H1 (cell line): ENCODE results near the gene NGEF. TPM values are rescaled to one million over a fixed set of nuclear protein-coding genes. Genes with fewer than 3 reads are reported as not detected.

Experiments
- CTCF ChIA-PET: fragments of 300-600 bp; sonication (Branson Sonifier 250); formaldehyde crosslinking; loops from one replicate; lab custom pipeline; 2021; ENCODE audit not compliant: partially characterized antibody; lab: Charles Lee
- POLR2A ChIA-PET: fragments of 300-600 bp; sonication (Branson Sonifier 250); formaldehyde crosslinking; loops from one replicate; lab custom pipeline; 2021; ENCODE audit warnings: inconsistent platforms; ENCODE audit not compliant: partially characterized antibody; lab: Charles Lee
- DNase-seq, 2 experiments: peaks; one replicate each; pipeline versions ENCODE4 v3.0.0 to v3.0.0-alpha.2; 2010 to 2022; ENCODE audit warnings: low spot score in 2 of 2, low read depth in 1 of 2, mixed read lengths in 1 of 2
- FAIRE-seq: peaks from 2 replicates; lab custom pipeline; 2011; peaks lifted over from hg19 to GRCh38; lab: Jason Lieb, UNC
- H2AFZ ChIP-seq: 2 replicates; pipeline ENCODE4 v1.8.1; 2012; ENCODE audit warnings: low read length, inconsistent platforms
- H2AK5ac ChIP-seq: 2 replicates; pipeline ENCODE4 v1.6.1; 2013; ENCODE audit warnings: low read depth, low read length
- H2BK120ac ChIP-seq: replicated peaks from 2 replicates; pipeline ENCODE3; 2013; ENCODE audit warnings: low read depth, low read length, inconsistent platforms
- H2BK12ac ChIP-seq: 2 replicates; pipeline ENCODE4 v1.6.1; 2013; ENCODE audit warnings: low read depth, low read length
- H2BK15ac ChIP-seq: 2 replicates; pipeline ENCODE4 v1.6.1; 2013; ENCODE audit warnings: low read length
- H2BK20ac ChIP-seq: 2 replicates; pipeline ENCODE4 v1.6.1; 2013; ENCODE audit warnings: low read length
- H2BK5ac ChIP-seq: 2 replicates; pipeline ENCODE4 v1.6.1; 2013; ENCODE audit warnings: low read depth, low read length
- H3K14ac ChIP-seq: 2 replicates; pipeline ENCODE4 v1.6.1; 2013; ENCODE audit warnings: inconsistent platforms; ENCODE audit not compliant: insufficient read length
- H3K18ac ChIP-seq: 2 replicates; pipeline ENCODE4 v1.6.1; 2013; ENCODE audit warnings: low read length; ENCODE audit errors: extremely low read depth
- H3K23ac ChIP-seq: 2 replicates; pipeline ENCODE4 v1.6.1; 2013; ENCODE audit warnings: inconsistent platforms; ENCODE audit not compliant: insufficient read length
- H3K23me2 ChIP-seq: 2 replicates; pipeline ENCODE4 v1.6.1; 2013; ENCODE audit warnings: low read depth, low read length
- H3K27ac ChIP-seq: 2 replicates; pipeline ENCODE4 v1.6.1; 2011; ENCODE audit warnings: low read depth, low read length, inconsistent platforms
- H3K27me3 ChIP-seq, 4 experiments: replicated peaks in 1 of 4; 1 replicate in 1 of 4; 2 replicates in 3 of 4; pipeline versions ENCODE4 v1.6.1 to v1.8.1; 2011 to 2013; ENCODE audit warnings: low read length in 3 of 4, mild to moderate bottlenecking in 3 of 4, inconsistent platforms in 2 of 4, mixed read lengths in 2 of 4, moderate library complexity in 1 of 4; ENCODE audit not compliant: control insufficient read depth in 3 of 4, insufficient read depth in 3 of 4; ENCODE audit errors: extremely low read depth in 1 of 4
- H3K36me3 ChIP-seq, 4 experiments: 2 replicates each; pipeline versions ENCODE4 v1.6.1 to v1.8.1; 2011 to 2013; ENCODE audit warnings: mild to moderate bottlenecking in 4 of 4, low read length in 3 of 4, moderate library complexity in 2 of 4, control low read depth in 1 of 4, inconsistent platforms in 1 of 4; ENCODE audit not compliant: insufficient read depth in 4 of 4, control insufficient read depth in 2 of 4
- H3K4ac ChIP-seq: replicated peaks from 2 replicates; pipeline ENCODE3; 2013; ENCODE audit warnings: low read length, low read depth, mixed read lengths, inconsistent platforms; ENCODE audit not compliant: insufficient read length
- H3K4me1 ChIP-seq, 4 experiments: replicated peaks in 1 of 4; 1 replicate in 1 of 4; 2 replicates in 3 of 4; pipeline versions ENCODE4 v1.6.1 to v1.8.1; 2011 to 2013; ENCODE audit warnings: low read length in 3 of 4, inconsistent platforms in 2 of 4, mixed read lengths in 1 of 4; ENCODE audit not compliant: insufficient read depth in 4 of 4, control insufficient read depth in 3 of 4
- H3K4me2 ChIP-seq, 2 experiments: 2 replicates each; pipeline versions ENCODE4 v1.6.1 to v1.8.1; 2011 to 2013; ENCODE audit warnings: low read depth in 2 of 2, low read length in 2 of 2, control low read depth in 1 of 2, inconsistent platforms in 1 of 2, mild to moderate bottlenecking in 1 of 2; ENCODE audit not compliant: insufficient read depth in 1 of 2
- H3K4me3 ChIP-seq, 4 experiments: fragments of 200-600, 300-600 bp in 1 of 4; sonication (generic), shearing (Covaris generic), sonication (Bioruptor Twin) in 1 of 4; 2 replicates each; pipeline versions ENCODE4 v1.5.1 to v1.8.1; 2011 to 2016; ENCODE audit warnings: low read length in 4 of 4, low read depth in 3 of 4, control low read depth in 2 of 4, inconsistent platforms in 2 of 4, mild to moderate bottlenecking in 2 of 4, mixed read lengths in 1 of 4, moderate library complexity in 1 of 4; ENCODE audit not compliant: insufficient read depth in 2 of 4; ENCODE audit errors: extremely low read depth in 1 of 4
- H3K56ac ChIP-seq: replicated peaks from 2 replicates; pipeline ENCODE3; 2013; ENCODE audit warnings: low read depth, mild to moderate bottlenecking, mixed read lengths, low read length, inconsistent platforms; ENCODE audit not compliant: insufficient read length
- H3K79me1 ChIP-seq: 2 replicates; pipeline ENCODE4 v1.6.1; 2013; ENCODE audit warnings: low read depth, low read length, control low read depth
- H3K79me2 ChIP-seq, 2 experiments: 2 replicates each; pipeline versions ENCODE4 v1.6.1 to v1.8.1; 2012 to 2013; ENCODE audit warnings: low read length in 2 of 2, mild to moderate bottlenecking in 2 of 2, inconsistent platforms in 1 of 2; ENCODE audit not compliant: insufficient read depth in 2 of 2, control insufficient read depth in 1 of 2
- H3K9ac ChIP-seq, 4 experiments: replicated peaks in 1 of 4; 1 replicate in 1 of 4; 2 replicates in 3 of 4; pipeline versions ENCODE4 v1.6.1 to v1.8.1; 2011 to 2013; ENCODE audit warnings: low read depth in 3 of 4, low read length in 3 of 4, control low read depth in 2 of 4, mild to moderate bottlenecking in 2 of 4, moderate library complexity in 2 of 4, inconsistent platforms in 1 of 4; ENCODE audit errors: extremely low read depth in 1 of 4
- H3K9me3 ChIP-seq, 2 experiments: 2 replicates each; pipeline versions ENCODE4 v1.6.1 to v1.8.1; 2012 to 2013; ENCODE audit warnings: mild to moderate bottlenecking in 2 of 2, moderate library complexity in 2 of 2, control low read depth in 1 of 2, inconsistent platforms in 1 of 2, low read depth in 1 of 2, low read length in 1 of 2, mixed read lengths in 1 of 2; ENCODE audit not compliant: insufficient read depth in 2 of 2
- H4K20me1 ChIP-seq, 2 experiments: replicated peaks in 1 of 2; 2 replicates each; pipeline versions ENCODE3 to v1.8.1; 2011 to 2013; ENCODE audit warnings: inconsistent platforms in 2 of 2, low read length in 2 of 2, mild to moderate bottlenecking in 1 of 2; ENCODE audit not compliant: insufficient read depth in 2 of 2, control insufficient read depth in 1 of 2
- H4K5ac ChIP-seq: 2 replicates; pipeline ENCODE4 v1.6.1; 2013; ENCODE audit warnings: low read length, low read depth, mixed read lengths, inconsistent platforms; ENCODE audit not compliant: insufficient read length
- H4K8ac ChIP-seq: 2 replicates; pipeline ENCODE4 v1.8.0; 2013; ENCODE audit warnings: mild to moderate bottlenecking, moderate library complexity, low read length, inconsistent platforms; ENCODE audit not compliant: insufficient read depth; ENCODE audit errors: extremely low read depth
- H4K91ac ChIP-seq: replicated peaks from 2 replicates; pipeline ENCODE3; 2013; ENCODE audit warnings: low read length, mixed read lengths, inconsistent platforms; ENCODE audit not compliant: insufficient read length
- BCL11A ChIP-seq, 2 experiments: IDR thresholded peaks; one replicate each; pipeline ENCODE4 v1.6.1; 2011; ENCODE audit warnings: low read depth in 2 of 2, low read length in 2 of 2, mild to moderate bottlenecking in 2 of 2
- CTCF ChIP-seq, 3 experiments: IDR thresholded peaks; 1 replicate in 2 of 3; 2 replicates in 1 of 3; pipeline versions ENCODE4 v1.5.1 to v1.6.1; 2011; ENCODE audit warnings: low read length in 3 of 3, mild to moderate bottlenecking in 3 of 3, inconsistent platforms in 2 of 3, low read depth in 1 of 3, moderate library complexity in 1 of 3; ENCODE audit not compliant: insufficient read depth in 1 of 3; ENCODE audit errors: control extremely low read depth in 1 of 3
- EGR1 ChIP-seq: IDR thresholded peaks from 2 replicates; pipeline ENCODE4 v1.6.1; 2011; ENCODE audit warnings: low read depth, low read length, borderline replicate concordance
- EP300 ChIP-seq, 2 experiments: IDR thresholded peaks; 1 replicate in 1 of 2; 2 replicates in 1 of 2; pipeline ENCODE4 v1.6.1; 2011 to 2012; ENCODE audit warnings: low read depth in 2 of 2, low read length in 2 of 2, mild to moderate bottlenecking in 2 of 2, borderline replicate concordance in 1 of 2, inconsistent platforms in 1 of 2, moderate library complexity in 1 of 2
- PHF8 ChIP-seq: fragments of 200-600 bp; sonication (generic); conservative IDR thresholded peaks from 2 replicates; pipeline ENCODE4 v1.7.1; 2012; ENCODE audit warnings: low read depth, mild to moderate bottlenecking, inconsistent platforms, low read length, moderate library complexity
- SIX5 ChIP-seq: IDR thresholded peaks from 2 replicates; pipeline ENCODE4 v1.6.1; 2011; ENCODE audit warnings: mild to moderate bottlenecking, low read depth, low read length
- YY1 ChIP-seq: IDR thresholded peaks from 2 replicates; pipeline ENCODE4 v1.6.1; 2011; ENCODE audit warnings: low read depth, mild to moderate bottlenecking, low read length
- WGBS, 2 experiments: shearing (Covaris generic) in 1 of 2; methylation state at CpG; one replicate each; pipeline versions ENCODE4 v1.1.6 to v1.1.7; 2013 to 2015; ENCODE audit warnings: low lambda C conversion rate in 2 of 2, mixed read lengths in 2 of 2, inconsistent platforms in 1 of 2, low coverage in 1 of 2, missing lambda C conversion rate in 1 of 2; ENCODE audit not compliant: insufficient replicate concordance in 2 of 2, insufficient coverage in 1 of 2, insufficient read length in 1 of 2; ENCODE audit errors: extremely low coverage in 1 of 2, missing lambda C conversion rate in 1 of 2; 5-methylcytosine and 5-hydroxymethylcytosine counted together
- polyA plus RNA-seq, 7 experiments: library from polyadenylated mRNA; depleted of rRNA in 3 of 7; stranded (reverse) in 5 of 7; unstranded in 2 of 7; fragments of >200 nt in 5 of 7; fragments of 200-250 nt in 2 of 7; gene quantifications; 1 replicate in 5 of 7; 2 replicates in 1 of 7; 4 replicates in 1 of 7; pipeline versions ENCODE4 v1.2.1 to v1.2.3, GENCODE V29; 2011 to 2013; ENCODE audit warnings: missing spikeins in 2 of 7, mixed read lengths in 2 of 7
- total RNA-seq: library from RNA; stranded (reverse); fragmentation: NEBNext Ultra II Directional; extraction: Animal tissue kit (Norgen Biotek cat#: 25700); gene quantifications from 2 replicates; pipeline ENCODE4 v1.2.1, GENCODE V29; 2021

The NGEF gene
- total and polyA plus RNA-seq, 2 of the 8 experiments (the other 6 are each of a cell fraction or from before 2014, with no cell fraction given): 2.7 to 3.2 TPM

DNA sequence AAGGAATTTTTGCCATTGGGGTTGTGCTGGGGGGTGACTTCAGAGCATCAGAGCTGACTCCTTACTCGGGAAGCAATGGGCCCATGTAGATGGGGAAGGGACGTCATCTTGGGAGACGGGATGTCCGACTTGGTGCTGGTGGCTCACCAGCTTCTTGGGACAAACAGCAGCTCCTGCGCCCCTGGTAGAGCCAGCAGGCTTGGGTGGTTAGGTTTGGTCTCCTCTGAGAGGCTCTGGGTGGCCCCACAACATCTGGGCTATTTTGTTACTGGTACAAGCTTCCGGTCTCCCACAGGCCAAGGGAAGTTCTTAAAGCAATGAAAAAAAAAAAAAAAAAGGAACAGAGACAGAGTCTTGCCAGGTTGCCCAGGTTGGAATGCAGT is 1.8 kb downstream of the NGEF start:
- H2BK5ac ChIP-seq: no peak overlapping the region
- H2AK5ac ChIP-seq: no peak overlapping the region
- 91% methylated on average over 6 of the region's 6 CpGs; no CpG with 5 or more reads in 1 of the 2 experiments for WGBS, 2 experiments
- no peak for DNase-seq
- H3K23ac ChIP-seq: no peak overlapping the region
- H4K8ac ChIP-seq: no peak overlapping the region
- H3K4me2 ChIP-seq: no peak overlapping the region
- H3K56ac ChIP-seq: peak overlapping the region; percentile 2
- no peaks in the 10 kb centered on the region for H3K9me3 ChIP-seq
- H3K4me3 ChIP-seq: no peak overlapping the region
- no peak overlapping the region for H3K18ac ChIP-seq
- H3K14ac ChIP-seq: no peak overlapping the region
- H2AFZ ChIP-seq: no peak overlapping the region
- FAIRE-seq: no peak
- no peaks in the 10 kb centered on the region for H3K4me1 ChIP-seq
- H4K5ac ChIP-seq: no peak overlapping the region
- H3K4ac ChIP-seq: no peak overlapping the region
- no peaks in the 10 kb centered on the region for H3K79me1 ChIP-seq
- no peaks in the 10 kb centered on the region for H4K20me1 ChIP-seq
- H3K36me3 ChIP-seq: no peaks in the 10 kb centered on the region
- H3K23me2 ChIP-seq: peaks cover 10% of the 10 kb centered on the region; the same call in 1 of the 2 replicates
- H2BK20ac ChIP-seq: no peak overlapping the region
- H3K27ac ChIP-seq: no peak overlapping the region
- CTCF ChIA-PET: interaction anchor here (0.8 to 2.9 kb wide), 3 partner anchors 13 to 240 kb away, joined by 3 to 10 read pairs (median 3); partner anchors contain the start of gene ATG16L1
- POLR2A ChIA-PET: interaction anchor here (1.1 kb wide), 1 partner anchor 38 kb away, joined by 3 read pairs; no protein-coding TSS in a partner anchor
- no peaks in the 10 kb centered on the region for H3K27me3 ChIP-seq
- no peak overlapping the region for H2BK12ac ChIP-seq
- H2BK15ac ChIP-seq: no peak overlapping the region
- H4K91ac ChIP-seq: no peak overlapping the region
- TF ChIP-seq PHF8 (no peak), SIX5 (no peak), BCL11A (IDR thresholded peaks at IDR 0.05; ENCODE audit: low read depth in 2 of 2, low read length in 2 of 2) (no peak), CTCF (IDR thresholded peaks at IDR 0.05; ENCODE audit: control extremely low read depth in 1 of 3, insufficient read depth in 1 of 3, low read depth in 1 of 3, low read length in 3 of 3) (no peak), EP300 (IDR thresholded peaks at IDR 0.05; ENCODE audit: borderline replicate concordance in 1 of 2, low read depth in 2 of 2, low read length in 2 of 2) (no peak), YY1 (no peak), EGR1 (no peak)
- no peak overlapping the region for H2BK120ac ChIP-seq
- no peak overlapping the region for H3K9ac ChIP-seq
- H3K79me2 ChIP-seq: no peaks in the 10 kb centered on the region
